ENCODE measurements around the gene SGPP2. TPM values are rescaled to one million over a fixed set of nuclear protein-coding genes. Genes with fewer than 3 reads are reported as not detected.

SGPP2 gene
- total RNA-seq, 2 donors from 2014 or later, result 2.1 to 13.0 TPM

GRCh38 chr2:222554517-222554916 lies 130.2 kb downstream of the SGPP2 start:
- no peak for DNase-seq (ENCODE audit: low spot score)
- no peak overlapping the region for H3K27ac ChIP-seq
- H3K4me1 ChIP-seq, result no peaks in the 10 kb centered on the region
- no peak overlapping the region for H3K4me3 ChIP-seq
- H3K9me3 ChIP-seq, result no peaks in the 10 kb centered on the region
- H3K27me3 ChIP-seq, result no peaks in the 10 kb centered on the region
- no peak for TF ChIP-seq CTCF (IDR thresholded peaks at IDR 0.05)
- H3K36me3 ChIP-seq, result no peaks in the 10 kb centered on the region

- Histone ChIP-seq H3K36me3 (no peaks in the 10 kb centered on the region), H3K9me3 (no peaks in the 10 kb centered on the region), H3K27me3 (no peaks in the 10 kb centered on the region), H3K4me3 (no peak overlapping the region), H3K27ac (no peak overlapping the region), H3K4me1 (no peaks in the 10 kb centered on the region)
- no peak for DNase-seq (ENCODE audit: low spot score)
- TF ChIP-seq CTCF (IDR thresholded peaks at IDR 0.05), result no peak
Measured at GRCh38 chr2:222561151-222561550, 136.8 kb downstream of the SGPP2 start.

- H3K27ac ChIP-seq, result no peak overlapping the region
- no peaks in the 10 kb centered on the region for H3K27me3 ChIP-seq
- no peaks in the 10 kb centered on the region for H3K9me3 ChIP-seq
- peak; percentile 26 to 67 for TF ChIP-seq CTCF (IDR thresholded peaks at IDR 0.05)
- no peak overlapping the region for H3K4me3 ChIP-seq
- H3K36me3 ChIP-seq, result no peaks in the 10 kb centered on the region
- no peaks in the 10 kb centered on the region for H3K4me1 ChIP-seq
- DNase-seq (ENCODE audit: low spot score), result no peak
Measured at GRCh38 chr2:222561817-222562645, 137.7 kb downstream of the SGPP2 start.

- no peaks in the 10 kb centered on the region for H3K4me1 ChIP-seq
- H3K27ac ChIP-seq, result no peak overlapping the region
- no peaks in the 10 kb centered on the region for H3K9me3 ChIP-seq
- no peak for TF ChIP-seq CTCF (IDR thresholded peaks at IDR 0.05)
- H3K36me3 ChIP-seq, result no peaks in the 10 kb centered on the region
- H3K27me3 ChIP-seq, result no peaks in the 10 kb centered on the region
- DNase-seq (ENCODE audit: low spot score), result no peak
- no peak overlapping the region for H3K4me3 ChIP-seq
Measured at GRCh38 chr2:222563106-222563718, 138.9 kb downstream of the SGPP2 start.

GRCh38 chr2:222563936-222564335 lies 139.6 kb downstream of the SGPP2 start:
- no peaks in the 10 kb centered on the region for H3K4me1 ChIP-seq
- no peaks in the 10 kb centered on the region for H3K27me3 ChIP-seq
- no peaks in the 10 kb centered on the region for H3K36me3 ChIP-seq
- TF ChIP-seq CTCF (IDR thresholded peaks at IDR 0.05), result no peak
- H3K27ac ChIP-seq, result no peak overlapping the region
- no peak for DNase-seq (ENCODE audit: low spot score)
- no peaks in the 10 kb centered on the region for H3K9me3 ChIP-seq
- no peak overlapping the region for H3K4me3 ChIP-seq
